ENCODE results near the gene HOXB7. TPM values are rescaled to one million over a fixed set of nuclear protein-coding genes. Genes with fewer than 3 reads are reported as not detected.

Gene HOXB7
- total and polyA plus RNA-seq, 2 of the 13 experiments (the other 11 are each of a cell fraction or from before 2014, with no cell fraction given) = 0.04 TPM; not detected in 1

GRCh38 chr17:48589831-48590606 lies 20.8 kb downstream of the HOXB7 start, which contains the start of gene HOXB3:
HOXB3 (minus strand) TSS chr17:48590241; CDS start chr17:48552474, 37,767 bp downstream.
- no peak within 1 kb of the TSS for H2AFZ ChIP-seq (ENCODE audit: low read length)
- H3K9ac ChIP-seq (ENCODE audit: insufficient read depth, low read depth, low read length) = no peak within 1 kb of the TSS

DNA sequence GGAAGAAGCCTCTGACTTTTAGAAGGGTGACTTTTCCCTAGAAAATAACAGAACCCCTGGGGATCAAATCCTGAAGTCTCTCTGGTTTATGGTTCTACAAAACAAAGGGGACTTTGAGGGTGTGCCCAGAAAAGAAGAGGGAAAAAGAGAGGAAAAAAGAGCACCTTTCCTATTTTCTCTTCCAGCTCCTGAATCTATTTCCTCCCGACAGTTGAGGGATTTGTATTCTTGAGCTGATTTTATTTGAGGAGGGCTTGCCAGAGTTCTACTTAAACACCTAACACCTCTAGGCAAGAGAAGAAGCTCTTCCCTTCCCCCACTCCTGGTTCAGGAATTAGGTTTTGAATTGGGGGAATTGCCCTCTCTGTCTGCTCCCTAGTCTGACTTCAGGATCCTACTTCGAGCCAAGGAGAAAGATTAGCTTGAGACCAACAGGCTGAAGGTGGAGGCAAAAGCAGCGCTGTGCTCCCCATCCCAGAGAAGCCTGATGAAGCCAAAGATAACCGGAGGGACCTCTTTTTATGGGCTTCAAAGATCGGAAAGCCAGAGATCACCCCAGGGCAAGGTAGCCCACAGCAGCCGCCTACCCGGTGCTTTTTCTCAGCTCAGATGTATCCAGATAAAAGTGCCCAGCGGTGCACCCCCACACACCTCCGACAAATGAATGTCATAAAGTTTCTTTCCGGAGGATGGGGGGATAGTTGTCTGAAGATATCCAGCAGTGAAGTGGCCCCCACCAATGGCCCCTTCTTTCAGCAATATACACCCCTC lies 21.6 kb downstream of the HOXB7 start:
- Histone ChIP-seq H3K79me2 (ENCODE audit: insufficient read depth, low read length) (no peaks in the 10 kb centered on the region), H3K4me3 (replicated peaks in 1 of 3; ENCODE audit: insufficient read depth in 1 of 3, low read depth in 2 of 3, low read length in 3 of 3) (no peak overlapping the region), H3K36me3 (replicated peaks in 1 of 2; ENCODE audit: control insufficient read depth in 1 of 2, insufficient read depth in 2 of 2, low read length in 2 of 2) (no peaks in the 10 kb centered on the region), H3K9me3 (ENCODE audit: low read length) (no peaks in the 10 kb centered on the region), H3K27ac (ENCODE audit: extremely low read length, insufficient read depth, low read length) (no peak overlapping the region), H2AFZ (ENCODE audit: low read length) (no peak overlapping the region), H3K9ac (ENCODE audit: insufficient read depth, low read depth, low read length) (no peak overlapping the region), H3K4me2 (ENCODE audit: low read depth, low read length) (no peak overlapping the region), H3K27me3 (ENCODE audit: control insufficient read depth in 1 of 2, insufficient read depth in 2 of 2, low read length in 2 of 2) (peaks cover 26 to 88% of the 10 kb centered on the region in 2 experiments), H3K4me1 (ENCODE audit: insufficient read depth, low read length) (peaks cover 11% of the 10 kb centered on the region; the same call in 1 of the 2 replicates), H4K20me1 (ENCODE audit: insufficient read depth, low read length) (peaks cover 3% of the 10 kb centered on the region; the same call in 1 of the 2 replicates)
- 22% methylated on average over 9 of the region's 10 CpGs for WGBS (ENCODE audit: low lambda C conversion rate)
- intact Hi-C loops (cut with micrococcal nuclease; ENCODE audit: unreplicated experiment) = no loop called here
- CTCF ChIA-PET (ENCODE audit: low intra/inter-chr PET ratio, low total read pairs) = no interaction called here
- TF ChIP-seq BRCA1 (CRISPR knock-in tag; IDR thresholded peaks at IDR 0.05) (no peak), WIZ (CRISPR knock-in tag; IDR thresholded peaks at IDR 0.05) (no peak)
- no TSS peak for BruUV-seq (replicated peaks)
- ATAC-seq = no peak
- FAIRE-seq = no peak
- in situ Hi-C loops (cut with HindIII; ENCODE audit: extremely low pct_ligation_motif_present, low pct_unique_long_range_greater_than_20kb) = no loop called here
- no peak for DNase-seq (ENCODE audit: low spot score)
- POLR2A ChIA-PET = no interaction called here

More at GRCh38 chr17:48589831-48590606, 20.8 kb downstream of the HOXB7 start, which contains the start of gene HOXB3:
- no peak for DNase-seq (ENCODE audit: low spot score)
- Histone ChIP-seq H3K4me2 (ENCODE audit: low read depth, low read length) (no peak within 1 kb of the TSS), H3K4me1 (ENCODE audit: insufficient read depth, low read length) (peaks cover 13% of the 10 kb centered on the region; the same call in 1 of the 2 replicates), H3K4me3 (replicated peaks in 1 of 3; ENCODE audit: insufficient read depth in 1 of 3, low read depth in 2 of 3, low read length in 3 of 3) (no peak within 1 kb of the TSS), H3K27me3 (ENCODE audit: control insufficient read depth in 1 of 2, insufficient read depth in 2 of 2, low read length in 2 of 2) (peaks cover 31 to 92% of the 10 kb centered on the region in 2 experiments), H3K9me3 (ENCODE audit: low read length) (no peaks in the 10 kb centered on the region), H3K27ac (ENCODE audit: extremely low read length, insufficient read depth, low read length) (no peak within 1 kb of the TSS), H3K79me2 (ENCODE audit: insufficient read depth, low read length) (no peaks in the 10 kb centered on the region), H4K20me1 (ENCODE audit: insufficient read depth, low read length) (no peaks in the 10 kb centered on the region; the same call in 1 of the 2 replicates), H3K36me3 (replicated peaks in 1 of 2; ENCODE audit: control insufficient read depth in 1 of 2, insufficient read depth in 2 of 2, low read length in 2 of 2) (no peaks in the 10 kb centered on the region)
- 11% methylated on average over 23 of the region's 23 CpGs for WGBS (ENCODE audit: low lambda C conversion rate)
- intact Hi-C loops (cut with micrococcal nuclease; ENCODE audit: unreplicated experiment) (no loop called here), in situ Hi-C loops (cut with HindIII; ENCODE audit: extremely low pct_ligation_motif_present, low pct_unique_long_range_greater_than_20kb) (no loop called here)
- ATAC-seq = no peak
- ChIA-PET CTCF (ENCODE audit: low intra/inter-chr PET ratio, low total read pairs) (no interaction called here), POLR2A (no interaction called here)
- no peak for FAIRE-seq
- TF ChIP-seq FOXA1 (IDR thresholded peaks at IDR 0.05) = no peak
- TF ChIP-seq FOXA1 (CRISPR knock-in tag; IDR thresholded peaks at IDR 0.05) = no peak
- peak; percentile 93 for TF ChIP-seq EZH2 (conservative IDR thresholded peaks at IDR 0.05; ENCODE audit: low read depth, low read length)
- no TSS peak for BruUV-seq (replicated peaks)

Data from HepG2 (cell line).